ENCODE results near the gene STAT5A.

STAT5A gene

GRCh38 chr17:42308446-42308845 lies 20.1 kb downstream of the STAT5A start:
- no peak for TF ChIP-seq EZH2 (IDR thresholded peaks at IDR 0.05; ENCODE audit: borderline replicate concordance, low read depth, low read length, severe bottlenecking)
- no peak for TF ChIP-seq CTCF (IDR thresholded peaks at IDR 0.05; ENCODE audit: borderline replicate concordance, extremely low read depth, low read length, poor library complexity, severe bottlenecking)
- DNase-seq, result no peak
- peaks cover 2% of the 10 kb centered on the region; the same call in 1 of the 2 replicates for H4K20me1 ChIP-seq (ENCODE audit: insufficient read depth, low read length)
- H3K79me2 ChIP-seq (ENCODE audit: insufficient read depth, low read length), result no peaks in the 10 kb centered on the region
- H3K4me2 ChIP-seq (ENCODE audit: insufficient read depth, low read length), result no peak overlapping the region
- no peaks in the 10 kb centered on the region for H3K27me3 ChIP-seq (ENCODE audit: insufficient read depth, low read length, poor library complexity)
- no peaks in the 10 kb centered on the region for H3K36me3 ChIP-seq (ENCODE audit: insufficient read depth, low read length)
- H3K9ac ChIP-seq (ENCODE audit: low read depth, low read length), result no peak overlapping the region
- no peaks in the 10 kb centered on the region for H3K9me3 ChIP-seq (ENCODE audit: insufficient read depth, low read length, severe bottlenecking)
- peaks cover 17% of the 10 kb centered on the region for H3K4me1 ChIP-seq (ENCODE audit: insufficient read depth, low read length)
- H2AFZ ChIP-seq (ENCODE audit: low read depth, low read length), result no peak overlapping the region
- no peak overlapping the region for H3K27ac ChIP-seq (ENCODE audit: low read length)
- H3K4me3 ChIP-seq (ENCODE audit: low read depth in 1 of 2, low read length in 2 of 2), result no peak overlapping the region
- ATAC-seq (ENCODE audit: insufficient read depth, low read depth), result no peak

GRCh38 chr17:42309142-42309541 lies 20.8 kb downstream of the STAT5A start:
- Histone ChIP-seq H3K9me3 (ENCODE audit: insufficient read depth, low read length, severe bottlenecking) (no peaks in the 10 kb centered on the region), H2AFZ (ENCODE audit: low read depth, low read length) (no peak overlapping the region), H3K4me1 (ENCODE audit: insufficient read depth, low read length) (peaks cover 17% of the 10 kb centered on the region), H3K79me2 (ENCODE audit: insufficient read depth, low read length) (no peaks in the 10 kb centered on the region), H3K27ac (ENCODE audit: low read length) (no peak overlapping the region), H4K20me1 (ENCODE audit: insufficient read depth, low read length) (peaks cover 8% of the 10 kb centered on the region; the same call in 1 of the 2 replicates), H3K27me3 (ENCODE audit: insufficient read depth, low read length, poor library complexity) (no peaks in the 10 kb centered on the region), H3K4me3 (ENCODE audit: low read depth in 1 of 2, low read length in 2 of 2) (no peak overlapping the region), H3K4me2 (ENCODE audit: insufficient read depth, low read length) (no peak overlapping the region), H3K36me3 (ENCODE audit: insufficient read depth, low read length) (peaks cover 4% of the 10 kb centered on the region; the same call in 1 of the 2 replicates), H3K9ac (ENCODE audit: low read depth, low read length) (no peak overlapping the region)
- ATAC-seq (ENCODE audit: insufficient read depth, low read depth), result no peak
- no peak for DNase-seq
- TF ChIP-seq CTCF (IDR thresholded peaks at IDR 0.05; ENCODE audit: borderline replicate concordance, extremely low read depth, low read length, poor library complexity, severe bottlenecking) (no peak), EZH2 (IDR thresholded peaks at IDR 0.05; ENCODE audit: borderline replicate concordance, low read depth, low read length, severe bottlenecking) (no peak)

- ATAC-seq (ENCODE audit: insufficient read depth, low read depth), result no peak
- DNase-seq, result no peak
- H3K27me3 ChIP-seq (ENCODE audit: insufficient read depth, low read length, poor library complexity), result no peaks in the 10 kb centered on the region
- H3K4me3 ChIP-seq (ENCODE audit: low read depth in 1 of 2, low read length in 2 of 2), result no peak overlapping the region
- H3K4me1 ChIP-seq (ENCODE audit: insufficient read depth, low read length), result peaks cover 17% of the 10 kb centered on the region
- no peak overlapping the region for H3K27ac ChIP-seq (ENCODE audit: low read length)
- no peak for TF ChIP-seq CTCF (IDR thresholded peaks at IDR 0.05; ENCODE audit: borderline replicate concordance, extremely low read depth, low read length, poor library complexity, severe bottlenecking)
- TF ChIP-seq EZH2 (IDR thresholded peaks at IDR 0.05; ENCODE audit: borderline replicate concordance, low read depth, low read length, severe bottlenecking), result no peak
- no peaks in the 10 kb centered on the region for H3K9me3 ChIP-seq (ENCODE audit: insufficient read depth, low read length, severe bottlenecking)
- H3K9ac ChIP-seq (ENCODE audit: low read depth, low read length), result no peak overlapping the region
- H3K4me2 ChIP-seq (ENCODE audit: insufficient read depth, low read length), result no peak overlapping the region
- H4K20me1 ChIP-seq (ENCODE audit: insufficient read depth, low read length), result peaks cover 8% of the 10 kb centered on the region; the same call in 1 of the 2 replicates
- no peak overlapping the region for H2AFZ ChIP-seq (ENCODE audit: low read depth, low read length)
- H3K36me3 ChIP-seq (ENCODE audit: insufficient read depth, low read length), result peaks cover 8% of the 10 kb centered on the region; the same call in 1 of the 2 replicates
- H3K79me2 ChIP-seq (ENCODE audit: insufficient read depth, low read length), result no peaks in the 10 kb centered on the region
These were observed 21.9 kb downstream of the STAT5A start for GRCh38 chr17:42309986-42310786.

Measured in DND-41 (cell line).